DOHH2 (cell line): ENCODE measurements around the gene THG1L.
A peak's percentile ranks its signal among the peaks of the same experiment; 100 is the strongest.

Experiments
- H3F3A ChIP-seq: fragments of 200-600 bp; sonication (generic), shearing (Covaris generic); 2 replicates; pipeline ENCODE4 v1.6.0; 2016; ENCODE audit warnings: antibody characterized with exemption, mild to moderate bottlenecking; ENCODE audit not compliant: control insufficient read depth, insufficient read depth
- H3K27ac ChIP-seq: fragments of 200-600 bp; sonication (generic); 2 replicates; pipeline ENCODE4 v1.5.1; 2014; ENCODE audit warnings: low read depth, mild to moderate bottlenecking, low read length, moderate library complexity
- H3K27me3 ChIP-seq: fragments of 200-600 bp; sonication (generic); 2 replicates; pipeline ENCODE4 v1.6.1; 2014; ENCODE audit warnings: mild to moderate bottlenecking, low read length, mixed read lengths; ENCODE audit not compliant: control insufficient read depth
- H3K36me3 ChIP-seq: fragments of 200-600 bp; sonication (generic); 2 replicates; pipeline ENCODE4 v1.6.1; 2014; ENCODE audit warnings: mild to moderate bottlenecking, low read length, moderate library complexity, mixed read lengths; ENCODE audit not compliant: control insufficient read depth
- H3K4me1 ChIP-seq: fragments of 200-600 bp; sonication (generic); 2 replicates; pipeline ENCODE4 v1.6.1; 2014; ENCODE audit warnings: mild to moderate bottlenecking, low read length, mixed read lengths; ENCODE audit not compliant: control insufficient read depth
- H3K4me2 ChIP-seq: fragments of 200-600 bp; sonication (generic); 2 replicates; pipeline ENCODE4 v1.6.0; 2014; ENCODE audit warnings: mild to moderate bottlenecking, low read length, moderate library complexity
- H3K4me3 ChIP-seq: fragments of 200-600 bp; sonication (generic); 2 replicates; pipeline ENCODE4 v1.5.1; 2014; ENCODE audit warnings: mild to moderate bottlenecking, low read length, mixed read lengths
- H3K79me2 ChIP-seq: fragments of 200-600 bp; sonication (generic); 2 replicates; pipeline ENCODE4 v1.6.1; 2014; ENCODE audit warnings: mild to moderate bottlenecking, low read length, mixed read lengths; ENCODE audit not compliant: control insufficient read depth
- H3K9me2 ChIP-seq: fragments of 200-600 bp; sonication (generic); replicated peaks from 2 replicates; pipeline ENCODE4 v1.6.1; 2014; ENCODE audit warnings: mild to moderate bottlenecking, low read length, mixed read lengths; ENCODE audit not compliant: control insufficient read depth
- H3K9me3 ChIP-seq: fragments of 200-600 bp; sonication (generic); 2 replicates; pipeline ENCODE4 v1.6.1; 2014; ENCODE audit warnings: antibody characterized with exemption, low read length, mixed read lengths; ENCODE audit not compliant: control insufficient read depth, insufficient read depth
- H4K20me1 ChIP-seq: fragments of 200-600 bp; sonication (generic); 2 replicates; pipeline ENCODE4 v1.6.0; 2014; ENCODE audit warnings: low read depth, mild to moderate bottlenecking, antibody characterized with exemption, low read length, moderate library complexity; ENCODE audit not compliant: control insufficient read depth, insufficient read depth
- EZH2phosphoT487 ChIP-seq: fragments of 200-600 bp; sonication (generic); IDR thresholded peaks from 2 replicates; pipeline ENCODE4 v1.6.1; 2017; ENCODE audit warnings: borderline replicate concordance, mild to moderate bottlenecking, antibody characterized with exemption, low read length, moderate library complexity, mixed read lengths
- TF ChIP-seq, protein P1 (sequence below): fragments of 200-600 bp; sonication (generic); IDR thresholded peaks from one replicate; pipeline ENCODE4 v1.5.1; 2014; ENCODE audit warnings: antibody characterized with exemption, mild to moderate bottlenecking, low read depth, low read length; ENCODE audit not compliant: poor library complexity, severe bottlenecking

Gene THG1L

DNA sequence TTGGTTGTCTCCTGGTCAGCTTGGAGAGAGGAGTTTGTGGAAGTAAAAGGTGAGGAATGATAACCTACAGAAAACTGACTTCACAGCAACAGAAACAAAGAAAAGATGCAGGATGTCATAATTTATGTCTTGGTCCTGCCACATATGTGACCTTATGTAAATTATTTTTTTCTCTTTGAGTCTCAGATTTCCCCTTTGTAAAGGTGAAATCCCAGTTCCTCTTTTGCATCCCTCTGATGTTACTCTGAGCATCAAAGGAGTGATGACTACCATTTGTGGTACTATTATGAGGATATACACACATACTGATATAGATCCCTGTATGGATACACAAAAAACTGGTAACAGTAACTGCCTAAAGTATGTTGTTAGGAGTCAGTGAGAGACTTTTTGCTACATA is 1.4 kb upstream of the THG1L start:
- Histone ChIP-seq H4K20me1 (no peaks in the 10 kb centered on the region), H3K4me3 (peak overlapping the region; percentile 95), H3K4me2 (peak overlapping the region; percentile 96), H3K4me1 (peaks cover 52% of the 10 kb centered on the region), H3K36me3 (peaks cover 27% of the 10 kb centered on the region), H3F3A (peaks cover 20% of the 10 kb centered on the region), H3K9me3 (0 out of 2 replicates have a peak, but pooled peaks cover 3% of the 10 kb centered on the region), H3K9me2 (no peaks in the 10 kb centered on the region), H3K27me3 (no peaks in the 10 kb centered on the region), H3K79me2 (peaks cover 37% of the 10 kb centered on the region), H3K27ac (peak overlapping the region; percentile 75)
- TF ChIP-seq, protein P1, sequence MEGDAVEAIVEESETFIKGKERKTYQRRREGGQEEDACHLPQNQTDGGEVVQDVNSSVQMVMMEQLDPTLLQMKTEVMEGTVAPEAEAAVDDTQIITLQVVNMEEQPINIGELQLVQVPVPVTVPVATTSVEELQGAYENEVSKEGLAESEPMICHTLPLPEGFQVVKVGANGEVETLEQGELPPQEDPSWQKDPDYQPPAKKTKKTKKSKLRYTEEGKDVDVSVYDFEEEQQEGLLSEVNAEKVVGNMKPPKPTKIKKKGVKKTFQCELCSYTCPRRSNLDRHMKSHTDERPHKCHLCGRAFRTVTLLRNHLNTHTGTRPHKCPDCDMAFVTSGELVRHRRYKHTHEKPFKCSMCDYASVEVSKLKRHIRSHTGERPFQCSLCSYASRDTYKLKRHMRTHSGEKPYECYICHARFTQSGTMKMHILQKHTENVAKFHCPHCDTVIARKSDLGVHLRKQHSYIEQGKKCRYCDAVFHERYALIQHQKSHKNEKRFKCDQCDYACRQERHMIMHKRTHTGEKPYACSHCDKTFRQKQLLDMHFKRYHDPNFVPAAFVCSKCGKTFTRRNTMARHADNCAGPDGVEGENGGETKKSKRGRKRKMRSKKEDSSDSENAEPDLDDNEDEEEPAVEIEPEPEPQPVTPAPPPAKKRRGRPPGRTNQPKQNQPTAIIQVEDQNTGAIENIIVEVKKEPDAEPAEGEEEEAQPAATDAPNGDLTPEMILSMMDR: no peak
- no peak for TF ChIP-seq EZH2phosphoT487

DNA sequence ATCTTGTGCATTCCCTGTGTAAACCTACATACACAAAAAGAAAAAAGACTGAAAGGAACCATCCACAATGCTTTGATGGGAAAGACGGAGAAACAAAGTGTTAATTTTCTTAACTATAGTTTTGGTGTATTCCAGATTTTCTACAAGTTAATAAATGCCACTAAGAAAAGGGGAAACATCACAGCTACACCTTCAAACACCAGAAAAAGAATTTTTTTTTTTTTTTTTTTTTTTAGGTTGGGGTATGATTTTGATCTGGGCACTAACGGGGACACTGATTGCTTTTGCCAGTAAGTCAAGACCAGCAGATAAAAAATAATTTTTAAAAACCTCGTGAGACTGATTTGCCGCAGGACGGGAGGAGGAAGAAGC is 334 bp upstream of the THG1L start:
- H3K27ac ChIP-seq: peak overlapping the region; percentile 75

DNA sequence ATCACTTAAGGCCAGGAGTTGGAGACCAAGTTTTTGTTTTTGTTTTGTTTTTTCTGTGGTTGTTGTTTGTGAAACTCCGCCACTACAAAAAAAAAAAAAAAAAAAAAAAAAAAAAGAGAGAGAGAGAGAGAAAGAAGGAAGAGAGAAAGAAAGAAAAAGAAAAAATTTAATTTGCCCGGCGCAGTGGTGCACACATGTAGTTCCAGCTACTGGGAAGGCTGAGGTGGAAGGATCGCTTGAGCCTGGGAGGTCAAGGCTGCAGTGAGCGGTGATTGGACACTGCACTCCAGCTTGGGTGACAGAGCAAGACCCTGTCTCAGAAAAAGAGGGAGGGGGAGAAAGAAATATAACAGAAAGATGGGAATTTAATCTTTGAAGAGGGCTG is 902 bp downstream of the THG1L start:
- peak overlapping the region; percentile 96 for H3K4me2 ChIP-seq
- H4K20me1 ChIP-seq: no peaks in the 10 kb centered on the region
- H3K9me3 ChIP-seq: no peaks in the 10 kb centered on the region
- H3K4me3 ChIP-seq: peak overlapping the region; percentile 95
- peaks cover 46% of the 10 kb centered on the region for H3K36me3 ChIP-seq
- H3K27ac ChIP-seq: no peak overlapping the region
- TF ChIP-seq, protein P1: no peak
- no peak for TF ChIP-seq EZH2phosphoT487
- H3F3A ChIP-seq: peaks cover 20% of the 10 kb centered on the region
- H3K79me2 ChIP-seq: peaks cover 33% of the 10 kb centered on the region
- peaks cover 40% of the 10 kb centered on the region for H3K4me1 ChIP-seq
- H3K27me3 ChIP-seq: no peaks in the 10 kb centered on the region
- no peaks in the 10 kb centered on the region for H3K9me2 ChIP-seq

More for the DNA sequence above, 334 bp upstream of the THG1L start:
- no peaks in the 10 kb centered on the region for H3K27me3 ChIP-seq
- peaks cover 33% of the 10 kb centered on the region for H3K79me2 ChIP-seq
- peaks cover 45% of the 10 kb centered on the region for H3K4me1 ChIP-seq
- peak overlapping the region; percentile 95 for H3K4me3 ChIP-seq
- H3K36me3 ChIP-seq: peaks cover 35% of the 10 kb centered on the region
- H3K9me2 ChIP-seq: no peaks in the 10 kb centered on the region
- H3K9me3 ChIP-seq: no peaks in the 10 kb centered on the region
- peak overlapping the region; percentile 96 for H3K4me2 ChIP-seq
- H4K20me1 ChIP-seq: no peaks in the 10 kb centered on the region
- TF ChIP-seq EZH2phosphoT487: no peak
- TF ChIP-seq, protein P1: no peak
- H3F3A ChIP-seq: peaks cover 20% of the 10 kb centered on the region

DNA sequence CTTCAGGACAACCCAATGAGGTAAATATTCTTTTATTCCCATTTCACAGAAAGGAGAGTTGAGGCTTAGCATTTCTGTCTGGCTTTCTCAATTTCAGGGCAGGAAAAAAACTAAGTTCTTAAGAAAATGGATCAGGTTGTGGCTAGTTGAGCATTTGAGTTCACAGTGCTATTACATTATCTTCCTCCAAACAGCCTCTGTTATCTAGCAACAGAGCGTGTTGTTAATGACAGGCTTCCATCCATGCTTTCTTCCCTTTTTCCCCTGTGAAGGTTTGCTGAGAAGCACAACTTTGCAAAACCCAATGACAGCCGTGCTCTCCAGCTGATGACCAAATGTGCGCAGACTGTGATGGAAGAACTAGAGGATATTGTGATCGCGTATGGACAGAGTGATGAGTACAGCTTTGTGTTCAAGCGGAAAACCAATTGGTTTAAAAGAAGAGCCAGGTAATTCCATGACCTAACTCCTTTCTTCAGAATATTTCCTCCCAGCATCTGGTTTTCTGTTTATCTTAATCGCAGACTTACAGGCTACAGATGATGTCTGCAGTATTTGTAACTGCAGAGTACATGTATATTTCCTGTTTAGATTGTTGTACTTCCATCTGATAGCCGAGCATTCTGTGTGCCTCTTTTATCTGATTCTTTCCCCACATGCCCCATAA is 1.5 kb downstream of the THG1L start:
- no peak overlapping the region for H3K4me3 ChIP-seq
- no peaks in the 10 kb centered on the region for H4K20me1 ChIP-seq
- TF ChIP-seq, protein P1: no peak
- no peak for TF ChIP-seq EZH2phosphoT487
- peak overlapping the region; percentile 96 for H3K4me2 ChIP-seq
- peaks cover 38% of the 10 kb centered on the region for H3K4me1 ChIP-seq
- no peaks in the 10 kb centered on the region for H3K9me2 ChIP-seq
- no peaks in the 10 kb centered on the region for H3K9me3 ChIP-seq
- peaks cover 33% of the 10 kb centered on the region for H3K79me2 ChIP-seq
- H3K27me3 ChIP-seq: no peaks in the 10 kb centered on the region
- peaks cover 52% of the 10 kb centered on the region for H3K36me3 ChIP-seq
- H3K27ac ChIP-seq: no peak overlapping the region
- peaks cover 20% of the 10 kb centered on the region for H3F3A ChIP-seq
